GM12801 (cell line): ENCODE data around the gene SH3PXD2B.

ENCODE experiments used
- TF ChIP-seq, protein P1 (sequence below): IDR thresholded peaks from one replicate; pipeline ENCODE4 v1.5.1; 2011; ENCODE audit warnings: control low read depth; ENCODE audit not compliant: insufficient read length; ENCODE audit errors: extremely low read depth

Gene SH3PXD2B

DNA sequence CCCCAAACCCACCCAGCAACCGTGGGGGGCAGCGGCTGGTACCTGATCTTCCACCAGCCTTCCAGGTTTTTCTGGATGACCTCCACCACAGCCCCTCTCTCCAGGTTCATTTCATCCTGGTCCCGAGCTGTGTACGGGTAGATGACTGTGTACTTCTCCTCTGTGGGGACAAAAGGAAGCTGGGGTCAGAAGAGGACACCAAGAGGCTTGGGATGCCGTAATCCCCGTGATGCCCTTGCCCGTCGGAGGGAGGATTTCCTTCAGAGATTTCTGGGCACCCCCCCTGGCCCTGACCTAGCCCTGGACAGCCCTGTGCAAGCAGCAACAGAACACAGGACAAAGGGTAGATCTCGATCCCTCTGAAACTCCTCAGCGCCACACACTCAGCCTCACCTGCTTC lies 100.5 kb downstream of the SH3PXD2B start:
- TF ChIP-seq, protein P1, sequence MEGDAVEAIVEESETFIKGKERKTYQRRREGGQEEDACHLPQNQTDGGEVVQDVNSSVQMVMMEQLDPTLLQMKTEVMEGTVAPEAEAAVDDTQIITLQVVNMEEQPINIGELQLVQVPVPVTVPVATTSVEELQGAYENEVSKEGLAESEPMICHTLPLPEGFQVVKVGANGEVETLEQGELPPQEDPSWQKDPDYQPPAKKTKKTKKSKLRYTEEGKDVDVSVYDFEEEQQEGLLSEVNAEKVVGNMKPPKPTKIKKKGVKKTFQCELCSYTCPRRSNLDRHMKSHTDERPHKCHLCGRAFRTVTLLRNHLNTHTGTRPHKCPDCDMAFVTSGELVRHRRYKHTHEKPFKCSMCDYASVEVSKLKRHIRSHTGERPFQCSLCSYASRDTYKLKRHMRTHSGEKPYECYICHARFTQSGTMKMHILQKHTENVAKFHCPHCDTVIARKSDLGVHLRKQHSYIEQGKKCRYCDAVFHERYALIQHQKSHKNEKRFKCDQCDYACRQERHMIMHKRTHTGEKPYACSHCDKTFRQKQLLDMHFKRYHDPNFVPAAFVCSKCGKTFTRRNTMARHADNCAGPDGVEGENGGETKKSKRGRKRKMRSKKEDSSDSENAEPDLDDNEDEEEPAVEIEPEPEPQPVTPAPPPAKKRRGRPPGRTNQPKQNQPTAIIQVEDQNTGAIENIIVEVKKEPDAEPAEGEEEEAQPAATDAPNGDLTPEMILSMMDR = no peak

DNA sequence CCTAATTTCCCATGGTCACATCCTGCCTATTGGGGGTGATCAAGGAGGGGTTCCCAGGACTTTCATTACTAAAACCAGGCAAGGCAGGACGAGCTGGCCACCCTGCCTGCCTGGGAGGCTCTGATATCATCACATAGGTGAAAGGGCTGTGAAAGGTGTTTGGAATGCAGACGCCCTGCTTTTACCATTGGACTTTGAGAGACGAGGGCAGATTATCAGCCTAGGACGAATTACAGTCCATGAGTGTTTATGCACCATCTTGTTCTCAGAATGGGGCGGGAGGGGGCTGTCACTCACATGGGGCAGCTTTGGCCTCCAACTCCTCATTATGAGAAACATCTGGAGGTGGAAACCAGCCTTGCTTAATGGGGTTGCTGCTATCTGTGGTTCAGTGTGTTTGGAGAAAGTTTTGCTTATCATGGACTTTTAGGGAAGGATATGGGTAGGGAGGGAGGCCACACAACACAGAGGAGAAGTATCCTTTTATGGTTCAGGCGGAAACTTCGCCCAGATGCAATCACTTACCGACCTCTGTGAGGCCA lies 101.0 kb downstream of the SH3PXD2B start:
- TF ChIP-seq, protein P1 = no peak

DNA sequence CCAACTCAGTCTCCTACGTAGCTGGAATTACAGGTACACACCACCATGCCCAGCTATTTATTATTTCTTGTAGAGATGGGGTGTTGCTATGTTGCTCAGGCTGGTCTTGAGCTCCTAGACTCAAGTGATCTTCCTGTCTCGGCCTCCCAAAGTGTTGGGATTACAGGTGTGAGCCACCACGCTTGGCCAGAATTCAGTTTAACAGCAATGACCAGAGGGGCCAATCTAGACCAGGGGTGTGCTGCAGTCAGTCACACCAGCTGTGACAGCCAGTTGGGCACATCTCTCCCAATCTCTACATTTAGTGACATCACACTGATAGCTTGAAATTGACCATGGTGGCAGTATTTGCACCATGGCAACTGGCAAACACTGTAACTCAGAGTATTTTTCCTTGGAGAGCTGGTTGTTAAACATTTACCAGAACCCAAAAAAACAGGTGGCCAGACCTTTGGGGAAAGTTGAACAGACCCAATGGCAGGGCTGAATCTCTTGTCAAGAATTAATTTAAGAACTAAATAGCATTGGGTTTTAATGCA lies 103.0 kb downstream of the SH3PXD2B start:
- TF ChIP-seq, protein P1 = no peak

DNA sequence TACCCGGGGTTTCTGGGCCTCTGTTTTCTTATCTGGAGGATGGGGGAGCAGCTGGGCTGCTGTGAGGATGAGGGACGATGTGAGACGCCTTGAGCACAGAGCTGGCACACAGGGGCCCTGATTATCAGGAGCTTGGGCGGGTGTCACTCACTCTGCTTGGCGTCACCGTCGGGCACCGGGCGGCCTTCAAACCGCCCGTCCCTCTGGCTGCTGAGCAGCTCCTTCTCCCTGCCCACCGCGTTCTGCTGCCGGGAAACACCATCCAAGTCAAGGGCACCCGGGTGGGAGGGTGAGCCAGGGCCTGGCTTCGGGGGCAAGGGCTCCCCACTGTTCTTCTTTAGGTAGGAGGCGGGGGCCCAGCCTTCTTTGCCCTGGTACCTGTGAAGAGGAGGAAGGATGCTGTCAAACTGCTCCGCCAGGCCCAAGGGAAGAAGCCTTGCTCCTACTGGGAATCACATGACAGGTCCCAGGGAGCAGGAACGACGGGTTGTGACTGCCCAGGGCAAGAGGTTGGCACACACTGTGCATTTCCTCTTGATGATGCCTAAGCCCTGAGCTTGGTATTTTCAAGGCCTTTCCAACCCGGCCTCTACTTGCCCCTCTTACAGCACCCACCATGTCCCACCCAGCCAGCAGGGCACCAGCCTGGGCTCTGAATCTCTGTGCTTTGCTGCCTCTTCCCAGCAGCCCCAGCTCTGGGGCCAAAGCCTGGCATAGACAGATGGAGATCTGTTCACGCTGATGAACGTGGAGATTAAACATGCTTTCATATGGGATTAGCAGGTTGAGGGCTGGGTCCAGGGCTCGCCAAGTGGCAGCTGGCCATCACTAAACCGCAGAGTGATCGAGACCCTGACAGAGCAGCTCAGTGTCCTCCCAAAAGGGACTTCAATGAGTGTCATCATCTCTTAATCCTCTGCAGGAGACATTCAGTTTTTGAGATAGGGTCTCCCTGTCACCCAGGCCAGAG lies 103.8 kb downstream of the SH3PXD2B start:
- TF ChIP-seq, protein P1 = no peak

DNA sequence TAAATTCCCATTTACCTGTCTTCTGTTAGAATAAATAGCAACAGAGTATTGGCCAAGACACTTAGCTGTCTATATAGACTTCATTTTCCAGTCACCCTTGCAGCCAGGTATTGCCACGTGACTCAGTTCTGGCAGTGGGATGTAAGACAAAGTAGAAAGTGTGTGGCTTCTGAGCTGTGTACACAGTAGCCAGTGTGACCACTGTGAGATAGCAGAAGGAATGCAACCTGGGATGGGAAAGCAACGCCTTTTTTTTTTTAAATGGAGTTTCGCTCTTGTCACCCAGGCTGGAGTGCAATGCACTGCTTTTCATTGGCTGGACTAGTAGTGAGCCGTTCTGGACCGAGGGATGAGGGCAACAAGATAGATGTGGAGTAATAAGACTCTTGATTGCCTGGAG lies 106.2 kb downstream of the SH3PXD2B start:
- TF ChIP-seq, protein P1 = no peak

DNA sequence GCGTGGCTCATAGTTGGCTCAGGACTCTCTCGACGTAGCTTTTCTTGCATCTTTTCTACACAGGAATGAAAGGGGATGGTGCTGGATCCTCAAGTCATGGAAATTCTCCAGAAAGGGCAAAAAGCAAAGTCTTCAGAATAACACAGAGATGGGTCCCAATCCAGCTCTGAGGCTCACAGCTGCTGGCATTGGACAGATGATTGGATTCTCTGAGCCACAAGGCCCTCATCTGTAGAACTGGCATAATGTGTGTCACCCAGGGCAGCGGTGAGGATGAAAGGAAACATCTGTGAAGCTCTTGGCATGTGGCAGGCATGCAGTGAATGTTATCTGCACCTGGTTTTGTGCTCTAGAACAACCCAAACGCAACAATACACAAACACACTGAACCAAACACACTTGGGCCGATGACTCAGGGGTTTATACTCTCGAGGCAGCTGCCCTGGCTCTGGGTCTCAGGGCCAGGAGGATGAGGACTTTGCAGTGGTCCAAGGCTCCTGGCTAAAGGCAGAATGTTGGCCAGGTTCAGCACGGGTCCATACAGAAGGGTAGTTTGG lies 106.8 kb downstream of the SH3PXD2B start:
- TF ChIP-seq, protein P1 = no peak

DNA sequence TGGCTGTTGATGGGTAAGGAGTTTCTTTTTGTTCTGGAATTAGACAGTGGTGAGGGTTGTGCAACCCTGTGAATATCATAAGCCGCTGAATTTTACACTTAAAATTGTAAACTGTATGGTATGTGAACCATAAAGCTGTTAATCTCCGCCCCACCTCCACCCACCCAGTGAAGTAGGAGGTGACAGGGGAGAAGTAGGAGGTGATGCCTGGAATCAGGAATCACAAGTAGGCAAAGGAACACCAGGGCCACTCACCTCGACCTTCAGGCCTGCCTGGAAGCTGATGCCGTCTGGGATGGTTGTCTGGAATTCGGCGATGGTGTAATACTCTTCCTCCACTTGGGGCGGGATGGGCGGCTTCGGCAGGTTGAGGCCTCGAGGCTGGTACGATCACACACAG lies 108.4 kb downstream of the SH3PXD2B start:
- TF ChIP-seq, protein P1 = no peak
